Nephron (organoid): ENCODE data around the gene CRISPLD2.

Experiments used
- H3K27ac Mint-ChIP-seq, 3 experiments: 2 replicates each; pipeline ENCODE4 v1.8.0; 2020; ENCODE audit warnings: mixed read lengths in 3 of 3, mild to moderate bottlenecking in 2 of 3, moderate library complexity in 1 of 3
- H3K27me3 Mint-ChIP-seq: 2 replicates; pipeline ENCODE4 v1.8.0; 2021; ENCODE audit warnings: low read depth, mild to moderate bottlenecking, moderate library complexity, mixed read lengths
- H3K36me3 Mint-ChIP-seq: 2 replicates; pipeline ENCODE4 v1.8.0; 2020; ENCODE audit warnings: low read depth, mixed read lengths
- H3K4me1 Mint-ChIP-seq: 2 replicates; pipeline ENCODE4 v1.8.0; 2020; ENCODE audit warnings: mixed read lengths
- H3K4me3 Mint-ChIP-seq, 3 experiments: 2 replicates each; pipeline ENCODE4 v1.8.0; 2020; ENCODE audit warnings: mild to moderate bottlenecking in 3 of 3, mixed read lengths in 3 of 3, moderate library complexity in 2 of 3
- H3K9me3 Mint-ChIP-seq: 2 replicates; pipeline ENCODE4 v1.8.0; 2020; ENCODE audit warnings: mixed read lengths
- CTCF ChIP-seq, 3 experiments: fragments of 200-600 bp; sonication (generic); IDR thresholded peaks; one replicate each; pipeline ENCODE4 v1.5.0; 2021; ENCODE audit warnings: antibody characterized with exemption in 3 of 3; ENCODE audit not compliant: unreplicated experiment in 3 of 3

The CRISPLD2 gene

GRCh38 chr16:84794186-84794585 lies 25.6 kb upstream of the CRISPLD2 start:
- Mint-ChIP-seq H3K36me3 (no peaks in the 10 kb centered on the region), H3K27ac (peak overlapping the region in 2 of 3 experiments; percentile 11 to 59), H3K4me1 (peaks cover 41% of the 10 kb centered on the region), H3K9me3 (no peaks in the 10 kb centered on the region), H3K4me3 (no peak overlapping the region), H3K27me3 (peaks cover 4% of the 10 kb centered on the region)
- no peak for TF ChIP-seq CTCF (IDR thresholded peaks at IDR 0.05; ENCODE audit: unreplicated experiment in 3 of 3)

- Mint-ChIP-seq H3K27ac (peak overlapping the region in 2 of 3 experiments; percentile 11 to 59), H3K4me1 (peaks cover 37% of the 10 kb centered on the region), H3K36me3 (no peaks in the 10 kb centered on the region), H3K27me3 (peaks cover 4% of the 10 kb centered on the region), H3K9me3 (peaks cover 3% of the 10 kb centered on the region), H3K4me3 (no peak overlapping the region)
- TF ChIP-seq CTCF (IDR thresholded peaks at IDR 0.05; ENCODE audit: unreplicated experiment in 3 of 3), result no peak
Observed at GRCh38 chr16:84794626-84795025, 25.2 kb upstream of the CRISPLD2 start.

- H3K36me3 Mint-ChIP-seq, result no peaks in the 10 kb centered on the region
- no peak for TF ChIP-seq CTCF (IDR thresholded peaks at IDR 0.05; ENCODE audit: unreplicated experiment in 3 of 3)
- peak overlapping the region in 2 of 3 experiments; percentile 80 to 88 for H3K27ac Mint-ChIP-seq
- peaks cover 4% of the 10 kb centered on the region for H3K27me3 Mint-ChIP-seq
- H3K4me3 Mint-ChIP-seq, result no peak overlapping the region
- peaks cover 9% of the 10 kb centered on the region for H3K9me3 Mint-ChIP-seq
- H3K4me1 Mint-ChIP-seq, result peaks cover 35% of the 10 kb centered on the region
Observed at GRCh38 chr16:84795329-84796053, 24.3 kb upstream of the CRISPLD2 start.

- H3K4me1 Mint-ChIP-seq, result peaks cover 9% of the 10 kb centered on the region
- H3K27me3 Mint-ChIP-seq, result peaks cover 5% of the 10 kb centered on the region
- H3K4me3 Mint-ChIP-seq, result no peak overlapping the region
- H3K36me3 Mint-ChIP-seq, result no peaks in the 10 kb centered on the region
- peaks cover 16% of the 10 kb centered on the region for H3K9me3 Mint-ChIP-seq
- TF ChIP-seq CTCF (IDR thresholded peaks at IDR 0.05; ENCODE audit: unreplicated experiment in 3 of 3), result no peak
- H3K27ac Mint-ChIP-seq, result peak overlapping the region in 2 of 3 experiments; percentile 5 to 35
Observed at GRCh38 chr16:84800158-84800978, 19.4 kb upstream of the CRISPLD2 start.

- Mint-ChIP-seq H3K36me3 (no peaks in the 10 kb centered on the region), H3K27me3 (peaks cover 9% of the 10 kb centered on the region), H3K9me3 (peaks cover 16% of the 10 kb centered on the region), H3K4me3 (no peak overlapping the region), H3K27ac (no peak overlapping the region), H3K4me1 (peaks cover 8% of the 10 kb centered on the region)
- no peak for TF ChIP-seq CTCF (IDR thresholded peaks at IDR 0.05; ENCODE audit: unreplicated experiment in 3 of 3)
Observed at GRCh38 chr16:84803146-84803545, 16.6 kb upstream of the CRISPLD2 start.
